K562 (cell line): ENCODE measurements around the gene ABHD3. TPM values are rescaled to one million over a fixed set of nuclear protein-coding genes. Genes with fewer than 3 reads are reported as not detected.

Experiments used
- BRCA1 ChIP-seq, 2 experiments: fragments of 450-650 bp in 1 of 2; sonication (generic) in 1 of 2; formaldehyde crosslinking in 1 of 2; IDR thresholded peaks; 2 replicates each; pipeline versions ENCODE4 v1.5.0 to v1.6.1; 2017 to 2020; ENCODE audit warnings: mild to moderate bottlenecking in 1 of 2, missing genetic modification reagents in 1 of 2
- CBX5 ChIP-seq: IDR thresholded peaks from 2 replicates; pipeline ENCODE4 v1.6.1; 2014; ENCODE audit warnings: low read depth, borderline replicate concordance
- EZH2 ChIP-seq: IDR thresholded peaks from 2 replicates; pipeline ENCODE4 v1.6.1; 2012; ENCODE audit warnings: low read depth, mild to moderate bottlenecking, inconsistent platforms, low read length, borderline replicate concordance
- FOXA3 ChIP-seq, 2 experiments: fragments of 450-650 bp in 1 of 2; sonication (generic) in 1 of 2; formaldehyde crosslinking; IDR thresholded peaks in 1 of 2; conservative IDR thresholded peaks in 1 of 2; 2 replicates each; pipeline versions ENCODE4 v1.4.0 to v1.8.0; 2020 to 2022; ENCODE audit warnings: mild to moderate bottlenecking in 2 of 2, missing genetic modification reagents in 1 of 2
- MTA3 ChIP-seq: fragments of 450-650 bp; formaldehyde crosslinking; IDR thresholded peaks from 2 replicates; pipeline ENCODE4 v1.6.1; 2017; ENCODE audit warnings: mild to moderate bottlenecking, borderline replicate concordance
- POLR2AphosphoS2 ChIP-seq: IDR thresholded peaks from 2 replicates; pipeline ENCODE4 v1.6.1; 2012; ENCODE audit warnings: low read length, improper control_type of control experiment
- RBM15 ChIP-seq: fragments of 200-400 bp; formaldehyde crosslinking; IDR thresholded peaks from 2 replicates; pipeline ENCODE4 v1.6.1; 2018; ENCODE audit warnings: mild to moderate bottlenecking, low read length, moderate library complexity; ENCODE audit not compliant: insufficient read depth
- RBM17 ChIP-seq: fragments of 200-400 bp; formaldehyde crosslinking; IDR thresholded peaks from 2 replicates; pipeline ENCODE4 v1.6.1; 2017; ENCODE audit warnings: low read depth, mild to moderate bottlenecking, low read length, borderline replicate concordance
- SPI1 ChIP-seq: IDR thresholded peaks from 2 replicates; pipeline ENCODE4 v1.6.1; 2011; ENCODE audit warnings: low read depth, low read length, control low read depth, borderline replicate concordance
- SREBF1 ChIP-seq: fragments of 150-350 bp; IDR thresholded peaks from 2 replicates; pipeline ENCODE4 v1.6.1; 2014; ENCODE audit warnings: antibody characterized with exemption, low read depth, low read length, borderline replicate concordance
- U2AF1 ChIP-seq: fragments of 200-400 bp; formaldehyde crosslinking; optimal IDR thresholded peaks from 2 replicates; pipeline ENCODE3; 2017; ENCODE audit warnings: mild to moderate bottlenecking, low read depth, low read length, moderate library complexity
- polyA plus RNA-seq, 8 experiments: library from polyadenylated mRNA; depleted of rRNA in 4 of 8; stranded (reverse) in 5 of 8; unstranded in 3 of 8; fragments of >200 nt; fragmentation: Nextera tagmentation in 2 of 8; fragmentation: Illumina TruSeq in 1 of 8; extraction: Ambion mirVana in 2 of 8; extraction: Trizol in 1 of 8; gene quantifications; 2 replicates each; pipeline versions ENCODE4 v1.2.1 to v1.2.3, GENCODE V29; 2011 to 2014; ENCODE audit warnings: inconsistent platforms in 1 of 8, missing spikeins in 1 of 8
- total RNA-seq, 7 experiments: library from RNA; depleted of rRNA in 6 of 7; stranded (reverse); fragments of >200 nt in 6 of 7; fragmentation: Illumina TruSeq in 2 of 7; extraction: Trizol in 2 of 7; gene quantifications; 2 replicates each; pipeline versions ENCODE4 v1.2.1 to v1.2.3, GENCODE V29; 2011 to 2021; ENCODE audit warnings: low replicate concordance in 1 of 7
- TF ChIP-seq, protein P1 (sequence below): sonication (generic); formaldehyde crosslinking; IDR thresholded peaks from 2 replicates; pipeline ENCODE4 v1.8.0; 2022; ENCODE audit warnings: mild to moderate bottlenecking, missing genetic modification reagents
- TF ChIP-seq, protein P2 (sequence below): fragments of 450-650 bp; IDR thresholded peaks from 2 replicates; pipeline ENCODE4 v1.6.1; 2016
- TF ChIP-seq, protein P3 (sequence below): fragments of 450-650 bp; formaldehyde crosslinking; IDR thresholded peaks from 2 replicates; pipeline ENCODE4 v1.4.0; 2022; ENCODE audit warnings: mild to moderate bottlenecking, moderate library complexity
- TF ChIP-seq, protein P4 (sequence below): fragments of 250-450 bp; sonication (Bioruptor Pico); IDR thresholded peaks from 2 replicates; pipeline ENCODE4 v1.5.0; 2022; ENCODE audit warnings: mild to moderate bottlenecking
- TF ChIP-seq, protein P5 (sequence below): fragments of 250-450 bp; sonication (Bioruptor Pico); IDR thresholded peaks from 2 replicates; pipeline ENCODE4 v1.4.0; 2020; ENCODE audit warnings: mild to moderate bottlenecking

ABHD3 gene
- total and polyA plus RNA-seq, 9 of the 15 experiments (the other 6 are each of a cell fraction or from before 2014, with no cell fraction given), result 6.3 to 38.8 (median 19.4) TPM

DNA sequence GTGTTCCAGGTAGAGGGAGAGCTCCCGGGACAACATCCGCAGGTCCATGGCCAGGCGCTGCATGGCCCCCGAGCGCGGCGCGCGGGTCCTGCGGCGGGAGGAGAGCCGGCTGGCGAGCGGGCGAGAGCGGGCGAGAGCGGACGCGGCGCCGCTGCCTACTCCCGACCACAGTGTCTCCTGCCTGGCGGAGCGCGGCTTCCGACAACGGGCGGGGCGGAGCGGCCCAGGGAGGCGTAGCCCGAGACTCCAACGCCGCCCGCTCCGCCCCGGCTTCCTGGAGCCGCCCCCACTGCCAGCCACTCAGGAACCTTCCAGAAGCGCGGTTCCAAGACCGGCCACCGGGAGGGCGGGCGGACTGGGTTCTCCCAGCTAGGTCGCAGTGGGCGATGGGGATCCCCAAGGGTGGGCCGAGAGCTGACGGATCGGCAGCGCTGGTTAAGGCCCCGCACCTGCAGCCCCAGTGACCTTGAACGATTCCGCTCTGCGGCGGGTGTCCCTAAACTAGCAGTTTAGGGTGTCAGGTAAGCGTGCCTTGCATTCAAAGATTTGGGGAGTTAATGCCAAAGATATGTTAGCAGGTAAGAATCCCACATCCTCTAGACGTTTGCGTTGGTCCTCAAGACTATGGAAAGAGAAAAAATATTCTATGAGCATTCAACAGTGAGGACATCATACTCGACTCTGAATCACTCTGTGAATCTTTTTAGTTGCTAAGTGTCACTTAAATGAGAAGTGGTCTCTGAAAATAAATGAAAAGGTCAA lies at the start of gene ABHD3 (continued):
- TF ChIP-seq, protein P1, sequence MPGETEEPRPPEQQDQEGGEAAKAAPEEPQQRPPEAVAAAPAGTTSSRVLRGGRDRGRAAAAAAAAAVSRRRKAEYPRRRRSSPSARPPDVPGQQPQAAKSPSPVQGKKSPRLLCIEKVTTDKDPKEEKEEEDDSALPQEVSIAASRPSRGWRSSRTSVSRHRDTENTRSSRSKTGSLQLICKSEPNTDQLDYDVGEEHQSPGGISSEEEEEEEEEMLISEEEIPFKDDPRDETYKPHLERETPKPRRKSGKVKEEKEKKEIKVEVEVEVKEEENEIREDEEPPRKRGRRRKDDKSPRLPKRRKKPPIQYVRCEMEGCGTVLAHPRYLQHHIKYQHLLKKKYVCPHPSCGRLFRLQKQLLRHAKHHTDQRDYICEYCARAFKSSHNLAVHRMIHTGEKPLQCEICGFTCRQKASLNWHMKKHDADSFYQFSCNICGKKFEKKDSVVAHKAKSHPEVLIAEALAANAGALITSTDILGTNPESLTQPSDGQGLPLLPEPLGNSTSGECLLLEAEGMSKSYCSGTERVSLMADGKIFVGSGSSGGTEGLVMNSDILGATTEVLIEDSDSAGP (CRISPR knock-in tag), result no peak
- TF ChIP-seq, protein P2, sequence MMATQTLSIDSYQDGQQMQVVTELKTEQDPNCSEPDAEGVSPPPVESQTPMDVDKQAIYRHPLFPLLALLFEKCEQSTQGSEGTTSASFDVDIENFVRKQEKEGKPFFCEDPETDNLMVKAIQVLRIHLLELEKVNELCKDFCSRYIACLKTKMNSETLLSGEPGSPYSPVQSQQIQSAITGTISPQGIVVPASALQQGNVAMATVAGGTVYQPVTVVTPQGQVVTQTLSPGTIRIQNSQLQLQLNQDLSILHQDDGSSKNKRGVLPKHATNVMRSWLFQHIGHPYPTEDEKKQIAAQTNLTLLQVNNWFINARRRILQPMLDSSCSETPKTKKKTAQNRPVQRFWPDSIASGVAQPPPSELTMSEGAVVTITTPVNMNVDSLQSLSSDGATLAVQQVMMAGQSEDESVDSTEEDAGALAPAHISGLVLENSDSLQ, result peak; percentile 32; the same call in 1 of the 2 replicates
- TF ChIP-seq U2AF1 (no peak), POLR2AphosphoS2 (no peak), FOXA3 (CRISPR knock-in tag; conservative IDR thresholded peaks at IDR 0.05 in 1 of 2, IDR thresholded peaks at IDR 0.05 in 1 of 2) (no peak), RBM17 (no peak), EZH2 (no peak), RBM15 (no peak), SPI1 (no peak), SREBF1 (no peak), MTA3 (0 out of 2 replicates have a peak, but pooled peaks have one; percentile 76), BRCA1 (IDR thresholded peaks at IDR 0.05) (no peak), BRCA1 (CRISPR knock-in tag; IDR thresholded peaks at IDR 0.05) (no peak), CBX5 (no peak)
- TF ChIP-seq, protein P3, sequence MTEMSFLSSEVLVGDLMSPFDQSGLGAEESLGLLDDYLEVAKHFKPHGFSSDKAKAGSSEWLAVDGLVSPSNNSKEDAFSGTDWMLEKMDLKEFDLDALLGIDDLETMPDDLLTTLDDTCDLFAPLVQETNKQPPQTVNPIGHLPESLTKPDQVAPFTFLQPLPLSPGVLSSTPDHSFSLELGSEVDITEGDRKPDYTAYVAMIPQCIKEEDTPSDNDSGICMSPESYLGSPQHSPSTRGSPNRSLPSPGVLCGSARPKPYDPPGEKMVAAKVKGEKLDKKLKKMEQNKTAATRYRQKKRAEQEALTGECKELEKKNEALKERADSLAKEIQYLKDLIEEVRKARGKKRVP (CRISPR knock-in tag), result no peak
- TF ChIP-seq, protein P4, sequence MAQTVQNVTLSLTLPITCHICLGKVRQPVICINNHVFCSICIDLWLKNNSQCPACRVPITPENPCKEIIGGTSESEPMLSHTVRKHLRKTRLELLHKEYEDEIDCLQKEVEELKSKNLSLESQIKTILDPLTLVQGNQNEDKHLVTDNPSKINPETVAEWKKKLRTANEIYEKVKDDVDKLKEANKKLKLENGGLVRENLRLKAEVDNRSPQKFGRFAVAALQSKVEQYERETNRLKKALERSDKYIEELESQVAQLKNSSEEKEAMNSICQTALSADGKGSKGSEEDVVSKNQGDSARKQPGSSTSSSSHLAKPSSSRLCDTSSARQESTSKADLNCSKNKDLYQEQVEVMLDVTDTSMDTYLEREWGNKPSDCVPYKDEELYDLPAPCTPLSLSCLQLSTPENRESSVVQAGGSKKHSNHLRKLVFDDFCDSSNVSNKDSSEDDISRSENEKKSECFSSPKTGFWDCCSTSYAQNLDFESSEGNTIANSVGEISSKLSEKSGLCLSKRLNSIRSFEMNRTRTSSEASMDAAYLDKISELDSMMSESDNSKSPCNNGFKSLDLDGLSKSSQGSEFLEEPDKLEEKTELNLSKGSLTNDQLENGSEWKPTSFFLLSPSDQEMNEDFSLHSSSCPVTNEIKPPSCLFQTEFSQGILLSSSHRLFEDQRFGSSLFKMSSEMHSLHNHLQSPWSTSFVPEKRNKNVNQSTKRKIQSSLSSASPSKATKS (CRISPR knock-in tag), result no peak
- TF ChIP-seq, protein P5, sequence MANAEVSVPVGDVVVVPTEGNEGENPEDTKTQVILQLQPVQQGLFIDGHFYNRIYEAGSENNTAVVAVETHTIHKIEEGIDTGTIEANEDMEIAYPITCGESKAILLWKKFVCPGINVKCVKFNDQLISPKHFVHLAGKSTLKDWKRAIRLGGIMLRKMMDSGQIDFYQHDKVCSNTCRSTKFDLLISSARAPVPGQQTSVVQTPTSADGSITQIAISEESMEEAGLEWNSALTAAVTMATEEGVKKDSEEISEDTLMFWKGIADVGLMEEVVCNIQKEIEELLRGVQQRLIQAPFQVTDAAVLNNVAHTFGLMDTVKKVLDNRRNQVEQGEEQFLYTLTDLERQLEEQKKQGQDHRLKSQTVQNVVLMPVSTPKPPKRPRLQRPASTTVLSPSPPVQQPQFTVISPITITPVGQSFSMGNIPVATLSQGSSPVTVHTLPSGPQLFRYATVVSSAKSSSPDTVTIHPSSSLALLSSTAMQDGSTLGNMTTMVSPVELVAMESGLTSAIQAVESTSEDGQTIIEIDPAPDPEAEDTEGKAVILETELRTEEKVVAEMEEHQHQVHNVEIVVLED (CRISPR knock-in tag), result peak; percentile 14; the same call in 1 of the 2 replicates
